GM12878 (cell line): ENCODE data around the gene TNKS1BP1.

ENCODE experiments used
- CTCF ChIP-seq, 3 experiments: IDR thresholded peaks in 2 of 3; conservative IDR thresholded peaks in 1 of 3; 2 replicates each; pipeline ENCODE4 v1.5.1; 2011; ENCODE audit warnings: low read depth in 3 of 3, low read length in 3 of 3, mild to moderate bottlenecking in 3 of 3, control low read depth in 2 of 3, moderate library complexity in 2 of 3, inconsistent platforms in 1 of 3, mixed read lengths in 1 of 3; ENCODE audit not compliant: control insufficient read depth in 2 of 3, insufficient read depth in 1 of 3; ENCODE audit errors: extremely low read depth in 1 of 3
- EP300 ChIP-seq, 2 experiments: fragments of 150-350 bp in 1 of 2; IDR thresholded peaks; 2 replicates each; pipeline ENCODE4 v1.6.1; 2011 to 2012; ENCODE audit warnings: low read depth in 2 of 2, low read length in 2 of 2, borderline replicate concordance in 1 of 2, improper control_type of control experiment in 1 of 2, inconsistent platforms in 1 of 2; ENCODE audit not compliant: control insufficient read depth in 1 of 2
- POLR2A ChIP-seq: IDR thresholded peaks from 2 replicates; pipeline ENCODE4 v1.6.1; 2011; ENCODE audit warnings: low read depth, mild to moderate bottlenecking, low read length
- TCF7 ChIP-seq: IDR thresholded peaks from 2 replicates; pipeline ENCODE4 v1.6.1; 2014; ENCODE audit warnings: antibody characterized with exemption, borderline replicate concordance

GRCh38 chr11:57358991-57359390 lies 34.2 kb upstream of the TNKS1BP1 start:
- no peak for TF ChIP-seq CTCF (IDR thresholded peaks at IDR 0.05 in 2 of 3, conservative IDR thresholded peaks at IDR 0.05 in 1 of 3; ENCODE audit: control insufficient read depth in 2 of 3, extremely low read depth in 1 of 3, insufficient read depth in 1 of 3, low read depth in 3 of 3, low read length in 3 of 3)
- no peak for TF ChIP-seq EP300 (IDR thresholded peaks at IDR 0.05; ENCODE audit: borderline replicate concordance in 1 of 2, control insufficient read depth in 1 of 2, low read depth in 2 of 2, low read length in 2 of 2)
- TF ChIP-seq TCF7: no peak
- TF ChIP-seq POLR2A: no peak
